DMS53 treated with DMSO at 0.1 percent for 48 hours (cell line): ENCODE data around the gene PPIB.

Experiments
- DNase-seq: peaks from one replicate; lab custom pipeline; 2025; ENCODE audit not compliant: unreplicated experiment; lab: John Stamatoyannopoulos, UW

Gene PPIB

GRCh38 chr15:64162869-64163658 lies at the start of gene PPIB:
Gene PPIB (minus strand): TSS chr15:64163022. CDS start chr15:64162986, 36 bp downstream.
- peak; percentile 85 for DNase-seq

GRCh38 chr15:64211696-64212095 lies 48.9 kb upstream of the PPIB start:
- DNase-seq: no peak

DNA sequence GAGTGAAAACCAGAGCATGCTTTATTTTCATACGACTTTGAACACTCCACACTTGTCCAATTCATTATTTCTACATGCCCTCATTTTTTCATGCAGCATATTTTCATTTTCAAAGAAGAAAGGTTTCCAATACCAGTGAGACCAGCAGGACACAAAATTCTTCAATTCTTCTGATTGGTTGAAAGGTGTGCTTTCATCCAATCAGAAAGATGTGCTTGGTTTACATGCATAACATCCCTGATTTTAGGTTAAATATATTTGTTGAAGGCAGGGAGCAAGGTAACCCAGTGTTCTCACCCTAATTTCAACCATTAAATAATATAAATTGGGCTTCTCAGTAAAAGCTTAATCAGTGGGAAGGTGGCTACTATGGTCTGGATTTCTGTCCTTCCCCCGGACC lies 47.5 kb upstream of the PPIB start:
- no peak for DNase-seq

GRCh38 chr15:64209680-64210334 lies 47.0 kb upstream of the PPIB start:
- peak; percentile 38 for DNase-seq

GRCh38 chr15:64205202-64205601 lies 42.4 kb upstream of the PPIB start:
- DNase-seq: no peak

GRCh38 chr15:64197425-64197824 lies 34.6 kb upstream of the PPIB start:
- no peak for DNase-seq

DNA sequence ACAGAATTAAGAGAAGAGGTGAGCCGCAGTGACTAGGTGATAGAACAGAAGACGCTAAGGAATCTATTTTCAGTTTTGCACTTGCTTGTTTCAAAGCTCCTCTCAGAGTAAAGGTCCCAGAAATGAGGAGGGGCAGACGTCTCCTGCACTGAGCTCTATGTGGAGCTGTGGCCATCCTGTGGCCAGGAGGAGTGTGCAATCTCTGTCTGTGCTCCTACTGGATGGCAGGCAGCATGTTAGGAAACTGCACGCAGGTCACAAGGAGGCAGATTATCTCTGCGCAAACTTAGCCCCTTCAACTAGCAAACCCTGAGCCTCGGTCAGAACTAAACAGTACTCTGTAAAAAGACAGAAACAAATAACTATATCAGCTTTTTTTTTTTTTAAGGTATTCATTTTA lies 31.1 kb upstream of the PPIB start:
- no peak for DNase-seq

DNA sequence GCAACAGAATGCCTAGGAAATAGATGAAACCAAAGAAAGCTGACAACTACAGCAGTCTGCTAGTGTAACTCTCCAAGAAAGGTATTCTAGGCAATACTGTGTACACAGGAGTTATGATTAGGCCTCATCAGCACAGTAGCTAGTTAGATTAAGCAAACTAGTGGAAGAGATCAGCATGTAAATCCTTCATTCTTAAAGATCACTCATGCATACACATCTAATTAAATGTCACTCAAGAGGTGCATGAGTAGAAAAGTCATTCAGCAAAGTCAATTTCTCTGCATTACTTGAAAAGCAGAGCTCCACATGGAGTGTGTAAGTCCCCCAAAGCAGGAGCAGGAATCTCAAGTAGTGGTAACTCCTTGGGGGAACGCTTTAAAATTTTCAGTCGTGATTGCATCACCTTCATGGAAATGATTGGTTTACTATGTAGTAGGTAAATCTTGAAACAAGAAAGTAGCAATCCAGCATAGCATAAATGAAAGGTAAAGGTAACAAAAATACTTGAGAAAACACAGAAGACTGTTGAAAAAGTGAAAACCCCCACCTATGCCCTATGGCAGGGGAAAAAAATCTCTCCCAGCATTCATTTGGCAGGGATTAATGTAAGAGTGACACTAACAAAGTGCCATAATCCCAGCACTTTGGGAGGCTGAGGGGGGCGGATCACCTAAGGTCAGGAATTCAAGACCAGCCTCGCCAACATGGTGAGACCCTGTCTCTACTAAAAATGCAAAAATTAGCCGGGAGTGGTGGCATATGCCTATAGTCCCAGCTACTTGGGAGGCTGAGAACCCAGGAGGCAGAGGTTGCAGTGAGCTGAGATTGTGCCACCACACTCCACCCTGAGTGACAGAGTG lies 29.4 kb upstream of the PPIB start:
- no peak for DNase-seq

GRCh38 chr15:64187396-64188191 lies 24.8 kb upstream of the PPIB start:
- no peak for DNase-seq

DNA sequence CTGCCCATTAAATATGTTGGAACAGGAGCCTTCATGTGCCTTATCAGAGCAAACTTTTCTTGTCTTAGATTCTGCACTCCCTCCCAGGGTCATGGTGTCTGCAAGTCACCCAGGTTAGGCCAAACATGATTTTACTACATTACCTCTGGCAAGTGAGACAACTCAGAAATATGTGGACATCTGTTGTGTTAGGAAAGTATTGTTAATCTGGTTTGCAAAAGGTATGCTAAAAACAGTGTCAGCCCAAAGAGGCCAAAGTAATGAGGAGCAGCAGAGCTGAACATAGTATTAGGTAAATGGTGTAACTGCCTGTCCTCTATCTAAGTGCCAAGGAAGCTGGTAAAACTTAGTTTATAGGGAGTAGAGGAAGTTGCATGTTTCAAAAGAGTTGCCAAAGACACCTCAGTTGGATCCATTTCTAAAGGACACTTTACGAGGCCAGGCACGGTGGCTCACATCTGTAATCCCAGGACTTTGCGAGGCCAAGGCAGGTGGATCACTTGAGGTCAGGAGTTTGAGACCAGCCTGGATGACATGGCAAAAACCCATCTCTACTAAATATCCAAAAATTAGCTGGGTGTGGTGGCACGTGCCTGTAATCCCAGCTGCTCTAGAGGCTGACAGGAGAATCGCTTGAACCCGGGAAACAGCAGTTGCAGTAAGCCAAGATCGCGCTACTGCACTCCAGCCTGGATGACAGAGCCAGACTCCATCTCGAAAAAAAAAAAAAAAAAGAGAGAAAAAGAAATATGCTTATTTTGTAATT lies 22.5 kb upstream of the PPIB start:
- DNase-seq: no peak

DNA sequence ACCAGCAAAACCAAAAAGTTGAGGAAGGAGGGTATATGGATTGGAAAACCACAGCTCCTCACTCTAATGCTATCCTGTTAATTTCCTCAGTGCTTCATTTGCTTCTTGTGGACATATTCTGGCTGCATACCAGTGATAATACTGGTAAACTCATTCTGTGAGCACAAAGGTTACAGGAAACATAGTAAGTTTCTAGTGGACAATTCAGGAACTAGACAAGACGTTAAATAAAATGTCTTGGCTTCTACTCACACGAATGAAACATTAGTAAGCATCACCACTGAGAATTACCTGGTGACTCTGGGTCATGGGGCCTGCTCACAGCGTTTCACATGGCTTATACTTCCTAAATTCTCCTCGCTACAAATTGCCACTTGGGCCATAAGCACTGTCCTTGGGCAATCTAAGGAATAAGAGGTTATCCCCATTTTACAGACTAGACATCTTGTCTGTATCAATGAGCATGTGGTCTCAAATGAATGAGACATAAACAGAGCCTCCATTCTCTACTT lies 20.1 kb upstream of the PPIB start:
- DNase-seq: no peak

GRCh38 chr15:64180235-64180824 lies 17.5 kb upstream of the PPIB start:
- DNase-seq: no peak

DNA sequence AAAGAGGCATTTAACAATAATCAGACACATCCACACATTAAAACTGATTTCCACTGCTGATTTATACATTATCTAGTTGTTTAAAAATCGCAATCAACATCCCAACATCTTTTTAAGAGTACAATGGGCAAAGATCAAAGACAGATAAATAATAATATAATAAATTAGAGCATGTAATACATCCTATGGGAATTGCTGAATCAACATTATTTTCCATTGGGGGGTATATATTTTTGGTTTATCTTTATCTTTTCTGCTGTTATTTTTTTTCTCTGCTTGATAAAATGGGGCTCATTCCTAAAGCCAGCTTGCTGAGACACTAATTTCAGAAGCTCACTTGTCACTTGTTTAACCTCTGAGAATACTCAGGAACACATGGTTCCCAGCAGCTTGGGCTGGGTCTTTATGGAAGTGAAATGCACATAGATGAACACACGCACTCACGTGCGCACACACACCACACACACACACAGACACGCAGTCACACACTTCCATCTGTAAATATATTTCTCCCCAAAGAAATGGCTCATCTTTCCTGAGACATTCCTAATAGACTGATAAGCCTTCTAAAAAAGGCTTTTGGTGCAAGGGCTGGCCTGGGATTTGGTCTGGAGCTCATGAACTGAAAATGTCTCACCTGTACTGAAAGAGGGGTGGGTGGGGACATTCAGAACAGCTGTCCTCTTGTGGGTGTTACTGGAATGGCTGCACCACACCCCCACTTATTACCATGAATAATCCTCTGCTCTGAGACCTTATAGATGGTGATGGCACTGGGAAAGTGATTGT lies 3.5 kb upstream of the PPIB start:
- no peak for DNase-seq

DNA sequence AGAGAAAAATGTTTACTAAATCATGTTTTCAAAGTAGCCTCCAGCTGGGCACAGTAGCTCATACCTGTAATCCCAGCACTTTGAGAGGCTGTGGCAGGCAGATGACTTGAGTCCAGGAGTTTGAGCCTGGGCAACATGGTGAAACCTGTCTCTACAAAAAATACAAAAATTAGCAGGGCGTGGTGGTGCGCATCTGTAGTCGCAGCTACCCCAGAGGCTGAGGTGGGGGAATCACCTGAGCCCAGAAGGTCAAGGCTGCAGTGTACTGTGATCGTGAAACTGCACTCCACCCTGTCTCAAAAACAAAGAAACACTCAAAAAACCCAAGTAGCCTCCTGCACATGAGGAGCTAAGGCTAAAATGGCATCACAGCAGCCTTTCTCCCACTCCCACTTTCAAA lies 1.6 kb upstream of the PPIB start:
- no peak for DNase-seq

- peak; percentile 50 for DNase-seq
Measured at GRCh38 chr15:64163659-64164362, 989 bp upstream of the PPIB start.

GRCh38 chr15:64162478-64162868 lies 349 bp downstream of the PPIB start:
- DNase-seq: no peak

DNA sequence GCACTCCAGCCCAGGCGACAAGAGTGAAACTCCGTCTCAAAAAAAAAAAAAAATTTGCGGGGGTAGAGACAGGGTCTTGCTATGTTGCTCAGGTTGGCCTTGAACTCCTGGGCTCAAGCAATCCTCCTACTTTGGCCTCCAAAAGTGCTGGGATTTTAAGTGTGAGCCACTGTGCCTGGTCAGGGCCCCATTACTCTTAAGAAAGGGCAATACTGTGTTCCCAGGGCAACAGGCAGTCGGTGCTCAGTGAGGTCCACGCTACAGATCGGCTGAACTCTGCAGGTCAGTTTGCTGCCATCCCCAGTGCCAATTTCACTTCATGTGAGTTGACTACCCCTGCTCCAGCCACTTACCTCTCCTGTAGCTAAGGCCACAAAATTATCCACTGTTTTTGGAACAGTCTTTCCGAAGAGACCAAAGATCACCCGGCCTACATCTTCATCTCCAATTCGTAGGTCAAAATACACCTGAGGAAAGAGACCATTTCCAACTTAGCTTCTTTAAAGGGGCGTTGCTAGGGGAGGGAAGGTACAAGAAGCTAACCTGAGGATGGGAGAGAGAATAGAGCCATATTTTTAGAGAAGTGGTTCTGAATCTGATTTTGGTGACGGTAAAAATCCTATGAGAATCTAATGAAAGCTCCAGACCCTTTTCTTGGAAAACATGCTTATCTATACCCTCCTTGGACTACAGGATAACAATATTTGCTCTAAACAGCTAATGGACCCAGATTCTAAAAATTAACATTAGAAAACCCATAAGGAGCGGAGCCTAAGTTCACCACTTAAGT lies 939 bp downstream of the PPIB start:
- no peak for DNase-seq
